22Rv1 (cell line): ENCODE measurements around the gene LMAN2.

Experiments
- ZFX ChIP-seq: fragments of 450-650 bp; IDR thresholded peaks from 2 replicates; pipeline ENCODE4 v1.6.1; 2017; ENCODE audit warnings: antibody characterized with exemption, borderline replicate concordance
- TF ChIP-seq, protein P1 (sequence below): fragments of 450-650 bp; IDR thresholded peaks from 2 replicates; pipeline ENCODE4 v1.5.1; 2017; ENCODE audit warnings: mild to moderate bottlenecking

DNA sequence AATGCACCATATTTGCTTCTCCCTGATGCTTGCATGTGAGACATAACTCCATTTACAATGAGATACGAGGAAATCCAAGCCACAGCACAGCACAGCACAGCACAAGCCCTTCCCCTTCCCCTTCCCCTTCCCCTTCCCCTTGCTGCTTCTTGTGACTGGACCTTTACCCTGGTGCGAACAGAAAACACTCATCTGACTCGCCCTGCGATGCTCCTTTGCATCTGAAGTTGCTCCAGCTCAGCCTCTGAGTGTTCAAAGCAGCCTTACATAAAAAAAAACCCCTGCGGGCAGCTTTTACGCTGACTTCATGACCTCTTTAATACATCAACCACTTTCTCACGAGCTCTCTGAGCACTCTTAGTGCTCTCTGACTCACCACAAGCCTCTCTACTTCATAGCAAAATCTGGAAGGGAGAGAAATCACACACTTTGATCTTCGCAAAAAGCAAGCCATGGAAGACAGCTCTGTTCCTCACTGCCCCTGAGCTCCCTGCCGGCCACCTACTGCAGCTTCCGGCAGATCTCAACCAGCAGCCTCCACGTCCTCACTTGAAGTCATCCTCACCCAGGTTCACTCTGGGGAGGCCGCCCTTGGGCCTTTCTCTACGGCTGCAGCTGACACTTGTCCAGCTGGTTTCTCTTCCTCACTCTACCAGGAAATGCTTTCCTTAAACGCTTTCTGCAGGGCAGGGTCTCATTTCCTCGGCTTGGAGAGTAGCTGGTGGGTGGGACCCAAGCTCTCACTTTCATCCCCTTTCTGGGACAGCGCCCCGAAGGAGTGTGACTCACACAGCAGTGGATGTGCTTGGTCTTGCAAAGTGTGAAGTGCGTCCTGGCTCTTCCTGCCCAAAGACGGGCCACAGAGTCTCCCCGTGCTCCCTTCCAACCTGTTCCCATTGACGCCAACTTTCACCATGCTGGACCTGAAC is 38.0 kb upstream of the LMAN2 start:
- TF ChIP-seq, protein P1, sequence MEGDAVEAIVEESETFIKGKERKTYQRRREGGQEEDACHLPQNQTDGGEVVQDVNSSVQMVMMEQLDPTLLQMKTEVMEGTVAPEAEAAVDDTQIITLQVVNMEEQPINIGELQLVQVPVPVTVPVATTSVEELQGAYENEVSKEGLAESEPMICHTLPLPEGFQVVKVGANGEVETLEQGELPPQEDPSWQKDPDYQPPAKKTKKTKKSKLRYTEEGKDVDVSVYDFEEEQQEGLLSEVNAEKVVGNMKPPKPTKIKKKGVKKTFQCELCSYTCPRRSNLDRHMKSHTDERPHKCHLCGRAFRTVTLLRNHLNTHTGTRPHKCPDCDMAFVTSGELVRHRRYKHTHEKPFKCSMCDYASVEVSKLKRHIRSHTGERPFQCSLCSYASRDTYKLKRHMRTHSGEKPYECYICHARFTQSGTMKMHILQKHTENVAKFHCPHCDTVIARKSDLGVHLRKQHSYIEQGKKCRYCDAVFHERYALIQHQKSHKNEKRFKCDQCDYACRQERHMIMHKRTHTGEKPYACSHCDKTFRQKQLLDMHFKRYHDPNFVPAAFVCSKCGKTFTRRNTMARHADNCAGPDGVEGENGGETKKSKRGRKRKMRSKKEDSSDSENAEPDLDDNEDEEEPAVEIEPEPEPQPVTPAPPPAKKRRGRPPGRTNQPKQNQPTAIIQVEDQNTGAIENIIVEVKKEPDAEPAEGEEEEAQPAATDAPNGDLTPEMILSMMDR = no peak
- no peak for TF ChIP-seq ZFX
